ENCODE data around the gene UPK1B.

Gene UPK1B

GRCh38 chr3:119222391-119222790, 49.0 kb downstream of the UPK1B start:
- Histone ChIP-seq H3K27ac (no peak overlapping the region), H3K36me3 (ENCODE audit: insufficient read depth, low read length) (no peaks in the 10 kb centered on the region; the same call in 1 of the 2 replicates), H3K9ac (ENCODE audit: insufficient read length) (no peak overlapping the region), H3K9me3 (ENCODE audit: low read depth, low read length) (no peaks in the 10 kb centered on the region), H3K4me3 (no peak overlapping the region)
- TF ChIP-seq FOXP2 (optimal IDR thresholded peaks at IDR 0.05; ENCODE audit: control extremely low read depth, extremely low read length, insufficient read depth) = no peak
- no peak for TF ChIP-seq EZH2 (IDR thresholded peaks at IDR 0.05)
- TF ChIP-seq POLR2AphosphoS5 (IDR thresholded peaks at IDR 0.05; ENCODE audit: borderline replicate concordance, low read depth, low read length) = no peak
- DNase-seq (ENCODE audit: low read depth, low spot score) = no peak

GRCh38 chr3:119223511-119223910, 50.1 kb downstream of the UPK1B start:
- no peak for DNase-seq (ENCODE audit: low read depth, low spot score)
- Histone ChIP-seq H3K9me3 (ENCODE audit: low read depth, low read length) (no peaks in the 10 kb centered on the region), H3K36me3 (ENCODE audit: insufficient read depth, low read length) (no peaks in the 10 kb centered on the region; the same call in 1 of the 2 replicates)

DNA sequence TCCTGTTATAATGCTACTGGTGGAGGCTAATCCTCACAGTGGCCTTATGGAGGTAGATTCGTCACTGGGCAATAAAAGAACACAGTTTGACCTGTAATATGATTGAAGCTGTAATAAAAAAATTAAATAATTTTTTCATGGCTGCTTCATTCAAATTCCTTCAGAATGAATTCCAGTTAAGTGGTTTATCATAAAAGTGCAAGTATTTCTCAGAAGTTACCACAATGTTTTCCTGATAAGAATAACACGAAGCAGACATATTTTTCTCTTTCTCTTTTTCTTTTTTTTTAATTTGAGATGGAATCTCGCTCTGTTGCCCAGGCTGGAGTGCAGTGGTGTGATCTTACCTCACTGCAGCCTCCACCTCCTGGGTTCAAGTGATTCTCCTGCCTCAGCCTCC, 51.7 kb downstream of the UPK1B start:
- peaks cover 9% of the 10 kb centered on the region for H3K36me3 ChIP-seq (ENCODE audit: insufficient read depth, low read length)
- no peak overlapping the region for H3K4me3 ChIP-seq
- no peaks in the 10 kb centered on the region for H3K9me3 ChIP-seq (ENCODE audit: low read depth, low read length)
- H3K27ac ChIP-seq = no peak overlapping the region
- no peak for TF ChIP-seq FOXP2 (optimal IDR thresholded peaks at IDR 0.05; ENCODE audit: control extremely low read depth, extremely low read length, insufficient read depth)
- no peak for TF ChIP-seq POLR2AphosphoS5 (IDR thresholded peaks at IDR 0.05; ENCODE audit: borderline replicate concordance, low read depth, low read length)
- no peak for TF ChIP-seq EZH2 (IDR thresholded peaks at IDR 0.05)
- H3K9ac ChIP-seq (ENCODE audit: insufficient read length) = no peak overlapping the region
- no peak for DNase-seq (ENCODE audit: low read depth, low spot score)

More at GRCh38 chr3:119223511-119223910, 50.1 kb downstream of the UPK1B start:
- Histone ChIP-seq H3K4me3 (no peak overlapping the region), H3K9ac (ENCODE audit: insufficient read length) (no peak overlapping the region), H3K27ac (no peak overlapping the region)
- no peak for TF ChIP-seq FOXP2 (optimal IDR thresholded peaks at IDR 0.05; ENCODE audit: control extremely low read depth, extremely low read length, insufficient read depth)
- TF ChIP-seq POLR2AphosphoS5 (IDR thresholded peaks at IDR 0.05; ENCODE audit: borderline replicate concordance, low read depth, low read length) = no peak
- no peak for TF ChIP-seq EZH2 (IDR thresholded peaks at IDR 0.05)

- TF ChIP-seq POLR2AphosphoS5 (IDR thresholded peaks at IDR 0.05; ENCODE audit: borderline replicate concordance, low read depth, low read length) (no peak), FOXP2 (optimal IDR thresholded peaks at IDR 0.05; ENCODE audit: control extremely low read depth, extremely low read length, insufficient read depth) (no peak), EZH2 (IDR thresholded peaks at IDR 0.05) (no peak)
- Histone ChIP-seq H3K9me3 (ENCODE audit: low read depth, low read length) (no peaks in the 10 kb centered on the region), H3K36me3 (ENCODE audit: insufficient read depth, low read length) (peaks cover 9% of the 10 kb centered on the region), H3K9ac (ENCODE audit: insufficient read length) (no peak overlapping the region), H3K27ac (no peak overlapping the region), H3K4me3 (no peak overlapping the region)
- no peak for DNase-seq (ENCODE audit: low read depth, low spot score)
These were observed 53.9 kb downstream of the UPK1B start for GRCh38 chr3:119227070-119227850.

- no peak for DNase-seq (ENCODE audit: low read depth, low spot score)
- Histone ChIP-seq H3K27ac (no peak overlapping the region), H3K36me3 (ENCODE audit: insufficient read depth, low read length) (peaks cover 9% of the 10 kb centered on the region), H3K9ac (ENCODE audit: insufficient read length) (no peak overlapping the region), H3K9me3 (ENCODE audit: low read depth, low read length) (no peaks in the 10 kb centered on the region), H3K4me3 (no peak overlapping the region)
- TF ChIP-seq EZH2 (IDR thresholded peaks at IDR 0.05) (no peak), POLR2AphosphoS5 (IDR thresholded peaks at IDR 0.05; ENCODE audit: borderline replicate concordance, low read depth, low read length) (no peak), FOXP2 (optimal IDR thresholded peaks at IDR 0.05; ENCODE audit: control extremely low read depth, extremely low read length, insufficient read depth) (no peak)
These were observed 55.2 kb downstream of the UPK1B start for GRCh38 chr3:119228373-119229145.

- Histone ChIP-seq H3K9ac (ENCODE audit: insufficient read length) (no peak overlapping the region), H3K9me3 (ENCODE audit: low read depth, low read length) (no peaks in the 10 kb centered on the region), H3K27ac (no peak overlapping the region), H3K36me3 (ENCODE audit: insufficient read depth, low read length) (peaks cover 9% of the 10 kb centered on the region), H3K4me3 (no peak overlapping the region)
- no peak for DNase-seq (ENCODE audit: low read depth, low spot score)
- TF ChIP-seq EZH2 (IDR thresholded peaks at IDR 0.05) (no peak), FOXP2 (optimal IDR thresholded peaks at IDR 0.05; ENCODE audit: control extremely low read depth, extremely low read length, insufficient read depth) (no peak), POLR2AphosphoS5 (IDR thresholded peaks at IDR 0.05; ENCODE audit: borderline replicate concordance, low read depth, low read length) (no peak)
These were observed 55.8 kb downstream of the UPK1B start for GRCh38 chr3:119229190-119229589.

DNA sequence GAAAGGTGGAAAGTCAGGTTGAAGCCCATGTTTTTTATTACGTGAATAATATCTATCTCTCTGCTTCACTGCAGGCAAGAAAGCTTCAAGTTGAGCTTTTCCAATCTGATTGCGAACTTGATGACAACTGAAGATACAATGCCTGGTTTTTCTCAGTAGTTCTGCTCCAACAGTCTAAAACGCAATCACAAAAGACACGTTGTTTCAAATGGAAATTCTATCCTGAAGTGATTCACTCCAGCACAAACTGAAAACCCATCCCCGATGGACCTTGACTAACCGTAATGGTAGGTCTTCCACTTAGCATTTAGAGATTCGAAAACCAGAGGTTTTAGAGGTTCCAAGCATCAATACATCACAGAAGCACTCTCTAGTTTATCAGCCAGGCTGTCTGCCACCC, 56.7 kb downstream of the UPK1B start:
- Histone ChIP-seq H3K9me3 (ENCODE audit: low read depth, low read length) (no peaks in the 10 kb centered on the region), H3K36me3 (ENCODE audit: insufficient read depth, low read length) (peaks cover 9% of the 10 kb centered on the region), H3K4me3 (no peak overlapping the region), H3K9ac (ENCODE audit: insufficient read length) (no peak overlapping the region), H3K27ac (no peak overlapping the region)
- DNase-seq (ENCODE audit: low read depth, low spot score) = no peak
- TF ChIP-seq FOXP2 (optimal IDR thresholded peaks at IDR 0.05; ENCODE audit: control extremely low read depth, extremely low read length, insufficient read depth) (no peak), EZH2 (IDR thresholded peaks at IDR 0.05) (no peak), POLR2AphosphoS5 (IDR thresholded peaks at IDR 0.05; ENCODE audit: borderline replicate concordance, low read depth, low read length) (no peak)

GRCh38 chr3:119230745-119231144, 57.3 kb downstream of the UPK1B start:
- H3K9ac ChIP-seq (ENCODE audit: insufficient read length) = no peak overlapping the region
- no peaks in the 10 kb centered on the region for H3K9me3 ChIP-seq (ENCODE audit: low read depth, low read length)
- no peak for TF ChIP-seq FOXP2 (optimal IDR thresholded peaks at IDR 0.05; ENCODE audit: control extremely low read depth, extremely low read length, insufficient read depth)
- no peak for TF ChIP-seq EZH2 (IDR thresholded peaks at IDR 0.05)
- TF ChIP-seq POLR2AphosphoS5 (IDR thresholded peaks at IDR 0.05; ENCODE audit: borderline replicate concordance, low read depth, low read length) = no peak

More at GRCh38 chr3:119230745-119231144, 57.3 kb downstream of the UPK1B start:
- H3K27ac ChIP-seq = no peak overlapping the region
- H3K36me3 ChIP-seq (ENCODE audit: insufficient read depth, low read length) = peaks cover 11% of the 10 kb centered on the region
- no peak overlapping the region for H3K4me3 ChIP-seq
- DNase-seq (ENCODE audit: low read depth, low spot score) = no peak
